DND-41 (cell line): ENCODE measurements around the gene LASP1NB.

Experiments
- EZH2 ChIP-seq: IDR thresholded peaks from 3 replicates; pipeline ENCODE4 v1.6.1; 2012; ENCODE audit warnings: borderline replicate concordance, low read depth, mild to moderate bottlenecking, moderate library complexity, low read length, inconsistent platforms; ENCODE audit not compliant: severe bottlenecking
- TF ChIP-seq, protein P1 (sequence below): IDR thresholded peaks from 2 replicates; pipeline ENCODE4 v1.5.1; 2012; ENCODE audit warnings: borderline replicate concordance, low read length, moderate library complexity, mild to moderate bottlenecking; ENCODE audit not compliant: poor library complexity, severe bottlenecking; ENCODE audit errors: extremely low read depth

- TF ChIP-seq, protein P1, sequence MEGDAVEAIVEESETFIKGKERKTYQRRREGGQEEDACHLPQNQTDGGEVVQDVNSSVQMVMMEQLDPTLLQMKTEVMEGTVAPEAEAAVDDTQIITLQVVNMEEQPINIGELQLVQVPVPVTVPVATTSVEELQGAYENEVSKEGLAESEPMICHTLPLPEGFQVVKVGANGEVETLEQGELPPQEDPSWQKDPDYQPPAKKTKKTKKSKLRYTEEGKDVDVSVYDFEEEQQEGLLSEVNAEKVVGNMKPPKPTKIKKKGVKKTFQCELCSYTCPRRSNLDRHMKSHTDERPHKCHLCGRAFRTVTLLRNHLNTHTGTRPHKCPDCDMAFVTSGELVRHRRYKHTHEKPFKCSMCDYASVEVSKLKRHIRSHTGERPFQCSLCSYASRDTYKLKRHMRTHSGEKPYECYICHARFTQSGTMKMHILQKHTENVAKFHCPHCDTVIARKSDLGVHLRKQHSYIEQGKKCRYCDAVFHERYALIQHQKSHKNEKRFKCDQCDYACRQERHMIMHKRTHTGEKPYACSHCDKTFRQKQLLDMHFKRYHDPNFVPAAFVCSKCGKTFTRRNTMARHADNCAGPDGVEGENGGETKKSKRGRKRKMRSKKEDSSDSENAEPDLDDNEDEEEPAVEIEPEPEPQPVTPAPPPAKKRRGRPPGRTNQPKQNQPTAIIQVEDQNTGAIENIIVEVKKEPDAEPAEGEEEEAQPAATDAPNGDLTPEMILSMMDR: no peak
- no peak for TF ChIP-seq EZH2
Observed at GRCh38 chr17:38911081-38911730, 14.2 kb upstream of the LASP1NB start.
